ENCODE measurements around the gene OR5K3.

DNA sequence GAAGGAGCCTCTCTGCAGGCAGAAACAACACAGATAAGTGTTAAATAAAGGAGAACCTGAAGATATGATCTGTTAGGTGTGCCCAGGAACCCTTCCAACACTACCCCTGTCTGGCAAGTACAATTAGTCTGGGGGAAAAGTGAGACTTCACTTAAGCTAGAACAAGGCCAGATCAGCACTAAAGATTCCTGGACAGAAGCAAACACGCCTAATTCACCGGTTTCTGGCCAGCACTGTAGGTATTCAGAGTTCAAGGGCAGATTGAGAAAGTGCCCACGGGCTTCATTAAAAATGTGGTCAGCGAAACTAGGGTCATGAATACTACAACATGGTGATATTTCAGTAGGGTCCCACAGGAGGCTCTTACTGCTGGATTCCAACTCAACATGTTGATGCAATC is 43.9 kb downstream of the OR5K3 start:
- TF ChIP-seq EZH2 (optimal IDR thresholded peaks at IDR 0.05; ENCODE audit: low read depth, low read length) = no peak
- TF ChIP-seq, protein P1, sequence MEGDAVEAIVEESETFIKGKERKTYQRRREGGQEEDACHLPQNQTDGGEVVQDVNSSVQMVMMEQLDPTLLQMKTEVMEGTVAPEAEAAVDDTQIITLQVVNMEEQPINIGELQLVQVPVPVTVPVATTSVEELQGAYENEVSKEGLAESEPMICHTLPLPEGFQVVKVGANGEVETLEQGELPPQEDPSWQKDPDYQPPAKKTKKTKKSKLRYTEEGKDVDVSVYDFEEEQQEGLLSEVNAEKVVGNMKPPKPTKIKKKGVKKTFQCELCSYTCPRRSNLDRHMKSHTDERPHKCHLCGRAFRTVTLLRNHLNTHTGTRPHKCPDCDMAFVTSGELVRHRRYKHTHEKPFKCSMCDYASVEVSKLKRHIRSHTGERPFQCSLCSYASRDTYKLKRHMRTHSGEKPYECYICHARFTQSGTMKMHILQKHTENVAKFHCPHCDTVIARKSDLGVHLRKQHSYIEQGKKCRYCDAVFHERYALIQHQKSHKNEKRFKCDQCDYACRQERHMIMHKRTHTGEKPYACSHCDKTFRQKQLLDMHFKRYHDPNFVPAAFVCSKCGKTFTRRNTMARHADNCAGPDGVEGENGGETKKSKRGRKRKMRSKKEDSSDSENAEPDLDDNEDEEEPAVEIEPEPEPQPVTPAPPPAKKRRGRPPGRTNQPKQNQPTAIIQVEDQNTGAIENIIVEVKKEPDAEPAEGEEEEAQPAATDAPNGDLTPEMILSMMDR (IDR thresholded peaks at IDR 0.05; ENCODE audit: low read length) = no peak
